Ovary (tissue), 9 donors: ENCODE results near the gene SRSF8. TPM values are rescaled to one million over a fixed set of nuclear protein-coding genes. Genes with fewer than 3 reads are reported as not detected.

Experiments used
- DNase-seq, 5 donors: peaks; one replicate each; pipeline ENCODE4 v3.0.0-alpha.2; 2019 to 2020
- H3K27ac ChIP-seq, 2 donors: fragments of 200-600 bp; one replicate each; pipeline versions ENCODE4 v1.5.1 to v1.8.0; 2019 to 2022
- H3K27me3 ChIP-seq: fragments of 200-600 bp; one replicate; pipeline ENCODE4 v1.8.0; 2022
- H3K36me3 ChIP-seq: fragments of 200-600 bp; sonication (generic); one replicate; pipeline ENCODE4 v1.5.1; 2019
- H3K4me1 ChIP-seq: one replicate; pipeline ENCODE4 v1.8.1; 2013; ENCODE audit warnings: mild to moderate bottlenecking, moderate library complexity; ENCODE audit not compliant: insufficient read depth
- H3K4me3 ChIP-seq: fragments of 200-600 bp; sonication (generic); one replicate; pipeline ENCODE4 v1.5.1; 2017
- H3K9me3 ChIP-seq, 2 donors: fragments of 200-600 bp in 1 of 2; sonication (generic) in 1 of 2; one replicate each; pipeline versions ENCODE4 v1.5.1 to v1.8.1; 2013 to 2019; ENCODE audit warnings: mild to moderate bottlenecking in 1 of 2, moderate library complexity in 1 of 2
- EP300 ChIP-seq: sonication (generic); formaldehyde crosslinking; IDR thresholded peaks from one replicate; pipeline ENCODE4 v1.6.1; 2017; ENCODE audit warnings: antibody characterized with exemption
- POLR2A ChIP-seq: fragments of 450-650 bp; IDR thresholded peaks from one replicate; pipeline ENCODE4 v1.6.1; 2017; ENCODE audit warnings: antibody characterized with exemption, mild to moderate bottlenecking, moderate library complexity
- WGBS, 3 donors: extraction: QIAGEN DNeasy Blood & Tissue Kit in 1 of 3; methylation state at CpG; one replicate each; pipeline versions ENCODE4 v1.1.5 to v1.1.7; 2013 to 2017; 5-methylcytosine and 5-hydroxymethylcytosine counted together
- intact Hi-C, 4 donors: fragments of 100-400 bp; cut with DNase I; formaldehyde crosslinking; loops; one replicate each; pipeline versions ENCODE4 v1.11.0 to v1.15.1; 2022 to 2023
- polyA plus RNA-seq, 2 donors: library from polyadenylated mRNA; stranded (reverse); fragments of 200-250 nt in 1 of 2; fragments of 350-450 nt in 1 of 2; fragmentation: Illumina TruSeq in 1 of 2; extraction: RNeasy Lipid Tissue Mini Kit (QIAGEN cat#74804) in 1 of 2; gene quantifications; one replicate each; pipeline ENCODE4 v1.2.3, GENCODE V29; 2013 to 2014
- total RNA-seq, 7 donors: library from RNA; depleted of rRNA in 2 of 7; stranded (reverse); fragments of >200 nt in 2 of 7; fragmentation: NEBNext Ultra II Directional in 3 of 7; extraction: Animal tissue kit (Norgen Biotek cat#: 25700) in 3 of 7; gene quantifications; one replicate each; pipeline versions ENCODE4 v1.1.0 to v1.2.4, GENCODE V29; 2016 to 2023
- TF ChIP-seq, protein P1 (sequence below), 3 donors: fragments of 450-650 bp in 2 of 3; fragments of 200-600 bp in 1 of 3; IDR thresholded peaks; one replicate each; pipeline versions ENCODE4 v1.5.1 to v1.8.0; 2016 to 2022; ENCODE audit warnings: antibody characterized with exemption in 3 of 3, mild to moderate bottlenecking in 1 of 3
- donor health status: DM: no; HTN: no; CAD: no; lungs with moderate emphysema.
- donor health status: DM: no; HTN: no; CAD: no.
- donor health status: Bipolar disorder and iron deficiency.
- donor health status: DM: yes; HTN: yes; CAD: no.
- donor health status: DM: no; HTN: no; CAD: no.
- donor health status: DM: yes; HTN: yes; CAD: no.

Gene SRSF8
- total and polyA plus RNA-seq, 9 donors: 39.0 to 79.6 (median 58.8) TPM

DNA sequence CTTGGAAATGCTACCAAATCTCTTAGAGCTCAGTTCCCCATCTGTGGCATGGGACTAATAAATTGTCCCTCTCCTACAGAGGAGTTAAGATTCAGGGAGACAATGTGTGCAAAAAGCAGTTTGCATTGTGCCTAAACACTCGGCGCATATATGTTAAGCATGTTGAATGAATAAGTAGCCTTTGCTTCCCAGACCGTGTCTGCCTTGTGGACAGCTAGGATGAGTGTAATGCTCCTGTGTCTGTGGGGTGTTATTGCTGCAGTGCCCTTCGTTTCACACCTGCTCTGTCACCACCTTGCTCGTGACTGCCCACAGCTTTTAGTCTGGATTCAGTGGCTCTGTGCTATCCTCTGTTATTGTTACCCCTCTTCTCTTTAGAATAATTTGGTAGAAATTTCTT, 37.0 kb downstream of the SRSF8 start:
- intact Hi-C loops: no loop called here
- Histone ChIP-seq H3K36me3 (no peaks in the 10 kb centered on the region), H3K27me3 (no peaks in the 10 kb centered on the region), H3K4me1 (peaks cover 3% of the 10 kb centered on the region), H3K4me3 (no peak overlapping the region), H3K27ac (no peak overlapping the region), H3K9me3 (no peaks in the 10 kb centered on the region)
- no peak for DNase-seq
- WGBS, 3 donors: 87 to 90% (median 88%) methylated on average over 5 of the region's 5 CpGs
- TF ChIP-seq, protein P1, sequence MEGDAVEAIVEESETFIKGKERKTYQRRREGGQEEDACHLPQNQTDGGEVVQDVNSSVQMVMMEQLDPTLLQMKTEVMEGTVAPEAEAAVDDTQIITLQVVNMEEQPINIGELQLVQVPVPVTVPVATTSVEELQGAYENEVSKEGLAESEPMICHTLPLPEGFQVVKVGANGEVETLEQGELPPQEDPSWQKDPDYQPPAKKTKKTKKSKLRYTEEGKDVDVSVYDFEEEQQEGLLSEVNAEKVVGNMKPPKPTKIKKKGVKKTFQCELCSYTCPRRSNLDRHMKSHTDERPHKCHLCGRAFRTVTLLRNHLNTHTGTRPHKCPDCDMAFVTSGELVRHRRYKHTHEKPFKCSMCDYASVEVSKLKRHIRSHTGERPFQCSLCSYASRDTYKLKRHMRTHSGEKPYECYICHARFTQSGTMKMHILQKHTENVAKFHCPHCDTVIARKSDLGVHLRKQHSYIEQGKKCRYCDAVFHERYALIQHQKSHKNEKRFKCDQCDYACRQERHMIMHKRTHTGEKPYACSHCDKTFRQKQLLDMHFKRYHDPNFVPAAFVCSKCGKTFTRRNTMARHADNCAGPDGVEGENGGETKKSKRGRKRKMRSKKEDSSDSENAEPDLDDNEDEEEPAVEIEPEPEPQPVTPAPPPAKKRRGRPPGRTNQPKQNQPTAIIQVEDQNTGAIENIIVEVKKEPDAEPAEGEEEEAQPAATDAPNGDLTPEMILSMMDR (IDR thresholded peaks at IDR 0.05): no peak
- TF ChIP-seq EP300 (no peak), POLR2A (no peak)

DNA sequence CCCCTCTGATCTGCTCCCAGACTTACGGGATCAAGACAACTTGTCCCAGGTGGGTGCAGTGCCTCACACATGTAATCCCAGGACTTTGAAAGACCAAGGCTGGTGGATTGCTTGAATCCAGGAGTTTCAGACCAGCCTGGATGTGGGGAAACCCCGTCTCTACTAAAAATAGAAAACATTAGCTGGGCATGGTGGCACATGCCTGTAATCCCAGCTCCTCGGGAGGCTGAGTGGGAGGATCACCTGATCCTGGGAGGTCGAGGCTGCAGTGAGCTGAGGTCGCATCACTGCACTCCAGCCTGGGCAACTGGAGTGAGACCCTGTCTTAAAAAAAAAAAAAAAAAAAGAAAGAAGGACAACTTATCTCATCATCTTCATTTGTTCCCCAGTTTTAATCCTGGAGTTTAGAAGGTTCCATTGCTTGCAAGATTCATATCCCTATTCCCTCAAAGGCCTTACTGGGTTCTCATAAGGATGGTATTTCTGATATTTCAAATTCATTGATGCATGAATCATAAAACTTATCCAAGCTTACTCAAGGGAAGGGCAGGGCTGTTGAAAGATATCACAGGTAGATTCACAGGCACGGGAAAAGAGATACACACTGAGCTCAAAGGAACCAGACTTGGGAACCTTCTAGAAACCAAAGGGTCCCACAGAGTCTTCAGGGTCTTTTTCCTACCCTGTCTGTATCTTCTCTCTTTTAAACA, 37.6 kb downstream of the SRSF8 start:
- 77 to 88% (median 85%) methylated on average over 6 of the region's 6 CpGs for WGBS, 3 donors
- intact Hi-C loops: no loop called here

DNA sequence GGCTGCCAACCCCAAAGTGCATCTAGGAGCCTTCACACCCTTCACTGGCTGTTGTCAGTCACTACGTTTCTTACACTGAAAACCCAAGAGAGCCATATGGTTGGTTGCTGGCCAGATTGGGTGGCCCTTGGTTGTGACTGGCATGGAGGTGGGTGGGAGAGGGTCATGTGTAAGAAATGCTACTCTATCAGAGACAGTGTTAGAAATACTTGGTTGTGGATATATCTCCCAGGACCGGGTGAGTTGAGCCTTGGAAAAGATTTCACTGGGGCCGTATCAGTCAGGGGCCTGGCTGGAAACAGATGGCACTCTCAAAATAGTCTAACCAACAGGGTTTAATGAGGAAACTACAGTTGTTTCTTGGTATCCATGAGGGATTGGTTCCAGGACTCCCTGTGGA, 38.1 kb downstream of the SRSF8 start:
- intact Hi-C loops: no loop called here
- H3K4me1 ChIP-seq: peaks cover 3% of the 10 kb centered on the region
- H3K27ac ChIP-seq: no peak overlapping the region
- WGBS, 3 donors: 84 to 92% (median 86%) methylated on average over 3 of the region's 3 CpGs
- no peaks in the 10 kb centered on the region for H3K36me3 ChIP-seq
- no peak for DNase-seq
- TF ChIP-seq POLR2A: no peak
- no peak for TF ChIP-seq EP300
- TF ChIP-seq, protein P1 (IDR thresholded peaks at IDR 0.05): no peak
- no peaks in the 10 kb centered on the region for H3K9me3 ChIP-seq
- no peak overlapping the region for H3K4me3 ChIP-seq
- H3K27me3 ChIP-seq: no peaks in the 10 kb centered on the region

More for the DNA sequence above, 37.6 kb downstream of the SRSF8 start:
- Histone ChIP-seq H3K27ac (no peak overlapping the region), H3K4me3 (no peak overlapping the region), H3K27me3 (no peaks in the 10 kb centered on the region), H3K4me1 (peaks cover 3% of the 10 kb centered on the region), H3K36me3 (no peaks in the 10 kb centered on the region), H3K9me3 (no peaks in the 10 kb centered on the region)
- DNase-seq: no peak
- TF ChIP-seq POLR2A (no peak), EP300 (no peak)
- TF ChIP-seq, protein P1 (IDR thresholded peaks at IDR 0.05): no peak

DNA sequence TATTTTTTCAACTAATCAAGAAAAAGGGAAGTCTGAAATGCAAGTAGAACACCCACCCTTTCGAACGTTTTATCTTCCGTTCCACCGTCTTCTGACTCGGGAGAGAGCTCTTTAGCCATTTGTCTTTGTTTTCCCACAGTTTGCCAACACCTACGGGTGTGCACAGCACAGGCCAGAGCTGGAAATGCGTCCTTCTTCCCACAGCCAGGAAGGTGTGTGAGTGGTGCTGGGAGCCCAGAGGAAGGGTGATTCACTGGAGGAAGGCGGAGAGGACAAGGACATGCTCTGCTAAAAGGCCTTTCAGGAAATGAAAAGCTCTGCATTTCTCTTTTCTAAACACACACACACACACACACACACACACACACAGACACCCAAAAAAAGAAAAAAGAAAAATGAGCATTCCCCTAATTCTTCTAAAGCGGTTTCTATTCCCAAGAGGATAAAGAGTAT, 41.5 kb downstream of the SRSF8 start:
- DNase-seq: peak in 1 of 5 donors; percentile 27
- H3K27me3 ChIP-seq: no peaks in the 10 kb centered on the region
- H3K36me3 ChIP-seq: no peaks in the 10 kb centered on the region
- H3K4me3 ChIP-seq: no peak overlapping the region
- no peak overlapping the region for H3K27ac ChIP-seq
- intact Hi-C loops: no loop called here
- no peaks in the 10 kb centered on the region for H3K9me3 ChIP-seq
- 31 to 42% (median 35%) methylated on average over 9 of the region's 9 CpGs for WGBS, 3 donors
- no peak for TF ChIP-seq POLR2A
- TF ChIP-seq, protein P1 (IDR thresholded peaks at IDR 0.05): no peak
- TF ChIP-seq EP300: no peak
- no peaks in the 10 kb centered on the region for H3K4me1 ChIP-seq
